Mucosa of stomach (tissue), 1 donor: Measurements from ENCODE around the gene TMA7.
"Not testable (repeated sequence)": the region's sequence is repeated elsewhere in the genome, so short reads cannot be mapped to it uniquely, and the experiment has no call there.

Experiments used
- H3K27me3 ChIP-seq: one replicate; pipeline ENCODE4 v1.7.0; 2013; ENCODE audit warnings: mild to moderate bottlenecking, low read length; ENCODE audit not compliant: control insufficient read depth, insufficient read depth
- H3K36me3 ChIP-seq: one replicate; pipeline ENCODE4 v1.7.0; 2013; ENCODE audit warnings: low read length; ENCODE audit not compliant: control insufficient read depth, insufficient read depth
- H3K4me1 ChIP-seq: one replicate; pipeline ENCODE4 v1.7.0; 2013; ENCODE audit warnings: mild to moderate bottlenecking, low read length; ENCODE audit not compliant: control insufficient read depth, insufficient read depth
- H3K4me3 ChIP-seq: one replicate; pipeline ENCODE4 v1.7.0; 2013; ENCODE audit warnings: low read length
- H3K9ac ChIP-seq: one replicate; pipeline ENCODE4 v1.7.0; 2013; ENCODE audit warnings: mild to moderate bottlenecking, low read length, moderate library complexity
- H3K9me3 ChIP-seq: one replicate; pipeline ENCODE4 v1.7.0; 2013; ENCODE audit warnings: mild to moderate bottlenecking, low read length, moderate library complexity; ENCODE audit not compliant: control insufficient read depth
- donor health status: Pancreatic carcinoma.

TMA7 gene

DNA sequence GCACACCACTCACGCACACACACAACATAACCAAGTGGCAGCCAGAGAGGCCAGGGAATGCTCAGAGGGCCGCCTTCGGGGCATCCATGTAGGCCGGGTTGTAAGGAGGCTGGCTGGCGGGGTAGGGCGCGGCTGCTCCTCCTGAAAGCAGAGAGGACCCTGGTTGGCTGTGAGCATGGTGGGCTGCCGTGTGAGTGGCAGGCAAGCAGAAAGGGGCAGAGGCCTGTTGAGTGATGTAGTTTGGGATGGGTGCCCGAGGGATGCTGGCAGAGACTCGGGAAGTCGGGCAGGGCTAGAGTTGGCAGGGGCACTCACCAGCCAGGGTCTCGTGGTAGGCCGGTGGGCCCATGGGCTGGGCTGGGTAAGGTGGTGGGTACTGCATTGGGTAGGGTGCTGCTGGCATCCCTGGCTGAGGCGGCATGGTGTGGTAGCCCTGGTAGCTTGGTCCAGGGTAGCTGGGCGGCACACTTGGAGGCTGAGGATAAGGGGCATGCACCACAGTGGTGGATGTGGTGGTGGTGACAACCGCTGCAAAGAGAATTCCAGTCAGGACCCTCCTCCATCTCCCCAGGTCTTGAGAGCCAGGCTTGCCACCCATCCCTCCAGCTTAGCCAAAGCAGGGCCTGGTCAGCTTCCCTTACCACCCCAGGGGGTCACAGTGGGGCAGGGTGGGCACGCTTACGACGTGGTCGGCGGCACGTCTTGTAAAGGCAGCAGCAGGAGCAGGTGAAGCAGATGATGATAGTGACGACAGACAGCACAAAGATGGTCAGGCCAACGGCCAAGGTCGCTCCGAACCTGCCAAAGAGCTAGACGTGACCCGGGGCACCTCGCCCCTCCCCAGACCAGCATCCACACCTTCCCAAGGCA, 29.2 kb downstream of the TMA7 start:
- peaks cover 68% of the 10 kb centered on the region for H3K4me1 ChIP-seq

DNA sequence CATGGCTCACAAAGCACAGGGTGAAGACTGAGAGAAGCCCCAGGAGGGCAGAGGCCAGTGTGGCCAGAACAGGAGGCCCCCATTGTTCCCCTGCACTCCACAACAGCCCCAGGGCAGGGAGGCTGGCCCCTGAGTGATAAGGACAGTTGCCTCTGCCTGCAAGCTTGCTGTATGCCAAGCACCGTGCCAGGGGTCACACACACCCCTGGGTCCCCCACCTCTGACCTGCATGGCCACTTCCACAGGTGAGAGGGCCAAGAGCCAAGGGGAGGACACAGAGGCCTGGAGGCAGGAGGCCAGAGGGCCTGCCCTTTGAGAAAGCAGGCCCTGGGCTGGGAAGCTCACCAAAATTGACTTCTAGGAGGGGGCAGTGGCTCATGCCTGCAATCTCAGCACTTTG, 30.2 kb downstream of the TMA7 start:
- Histone ChIP-seq H3K4me1 (peaks cover 60% of the 10 kb centered on the region), H3K9ac (no peak overlapping the region)

More for the DNA sequence above, 29.2 kb downstream of the TMA7 start:
- Histone ChIP-seq H3K27me3 (no peaks in the 10 kb centered on the region), H3K9ac (peak overlapping the region; percentile 2), H3K9me3 (no peaks in the 10 kb centered on the region), H3K4me3 (no peak overlapping the region), H3K36me3 (no peaks in the 10 kb centered on the region)

DNA sequence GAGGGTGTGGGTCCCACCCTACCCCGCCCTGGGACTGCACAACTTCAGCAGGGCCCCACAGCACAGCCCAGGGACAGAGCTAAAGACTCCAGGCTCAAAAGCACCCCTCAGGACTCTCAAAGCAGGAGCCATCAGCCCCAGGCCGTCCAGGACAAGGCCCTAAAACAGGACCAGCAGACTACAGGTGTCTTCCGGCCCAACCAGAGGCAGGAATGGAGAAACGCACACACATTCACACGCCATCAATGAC, 32.5 kb downstream of the TMA7 start:
- Histone ChIP-seq H3K4me1 (peaks cover 38% of the 10 kb centered on the region), H3K9me3 (no peaks in the 10 kb centered on the region), H3K36me3 (no peaks in the 10 kb centered on the region), H3K27me3 (no peaks in the 10 kb centered on the region), H3K4me3 (peak overlapping the region; percentile 86), H3K9ac (peak overlapping the region; percentile 93)

More for the DNA sequence above, 30.2 kb downstream of the TMA7 start:
- no peaks in the 10 kb centered on the region for H3K9me3 ChIP-seq
- H3K36me3 ChIP-seq = no peaks in the 10 kb centered on the region
- no peaks in the 10 kb centered on the region for H3K27me3 ChIP-seq
- no peak overlapping the region for H3K4me3 ChIP-seq

DNA sequence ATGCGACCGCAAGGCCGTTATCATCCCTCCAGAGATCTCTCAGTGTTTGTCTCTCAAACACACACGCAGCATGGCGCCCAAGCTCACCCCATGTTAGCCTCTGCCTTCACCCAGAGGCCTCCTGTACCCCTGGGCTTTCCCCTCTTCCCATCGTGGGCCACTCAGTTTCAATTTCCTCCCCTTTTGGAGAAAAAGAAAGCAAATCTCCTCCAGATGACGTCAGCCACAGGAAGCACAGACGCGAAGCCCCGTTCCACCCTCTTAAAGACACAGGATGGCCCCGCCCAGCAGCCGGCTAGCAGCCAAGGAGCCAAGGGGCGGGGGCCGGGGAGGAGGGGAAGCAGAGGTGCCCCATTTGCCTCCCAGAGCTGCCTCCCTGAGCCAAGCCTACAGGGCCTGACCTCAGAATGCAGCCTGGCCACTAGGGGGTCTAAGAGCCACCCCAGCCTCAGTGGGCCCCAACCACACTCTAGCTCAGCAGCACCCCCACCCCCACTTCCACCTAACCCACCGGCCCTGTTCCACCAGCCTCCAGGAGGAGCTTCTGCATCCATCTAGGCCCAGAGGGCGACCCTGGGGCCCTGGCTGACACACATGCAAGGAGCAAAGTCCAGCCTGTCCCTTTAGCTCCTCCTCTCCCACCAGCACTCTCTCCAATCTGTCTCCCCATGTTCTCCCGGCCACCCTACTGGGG, 33.0 kb downstream of the TMA7 start:
- H3K4me1 ChIP-seq = peaks cover 33% of the 10 kb centered on the region
- peak overlapping the region; percentile 93 for H3K9ac ChIP-seq
- no peaks in the 10 kb centered on the region for H3K36me3 ChIP-seq

DNA sequence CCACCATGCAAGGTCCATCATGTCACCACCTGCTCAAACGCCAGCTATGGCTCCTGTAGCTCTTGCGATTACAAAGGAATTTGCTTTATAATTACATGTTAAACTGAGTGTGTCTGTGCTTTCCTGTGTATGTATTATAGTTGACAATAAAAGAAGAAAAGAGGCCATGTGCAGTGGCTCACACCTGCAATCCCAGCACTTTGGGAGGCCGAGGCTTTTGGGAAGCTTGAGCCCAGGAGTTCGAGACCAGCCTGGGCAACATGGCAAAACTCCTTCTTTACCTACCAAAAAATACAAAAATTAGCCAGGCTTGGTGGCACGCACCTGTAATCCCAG, 33.5 kb downstream of the TMA7 start:
- Histone ChIP-seq H3K4me3 (peak overlapping the region; percentile 86), H3K27me3 (no peaks in the 10 kb centered on the region), H3K36me3 (no peaks in the 10 kb centered on the region), H3K9ac (peak overlapping the region; percentile 93), H3K9me3 (no peaks in the 10 kb centered on the region), H3K4me1 (peaks cover 28% of the 10 kb centered on the region)

More for the DNA sequence above, 33.0 kb downstream of the TMA7 start:
- Histone ChIP-seq H3K4me3 (peak overlapping the region; percentile 86), H3K27me3 (no peaks in the 10 kb centered on the region), H3K9me3 (no peaks in the 10 kb centered on the region)

DNA sequence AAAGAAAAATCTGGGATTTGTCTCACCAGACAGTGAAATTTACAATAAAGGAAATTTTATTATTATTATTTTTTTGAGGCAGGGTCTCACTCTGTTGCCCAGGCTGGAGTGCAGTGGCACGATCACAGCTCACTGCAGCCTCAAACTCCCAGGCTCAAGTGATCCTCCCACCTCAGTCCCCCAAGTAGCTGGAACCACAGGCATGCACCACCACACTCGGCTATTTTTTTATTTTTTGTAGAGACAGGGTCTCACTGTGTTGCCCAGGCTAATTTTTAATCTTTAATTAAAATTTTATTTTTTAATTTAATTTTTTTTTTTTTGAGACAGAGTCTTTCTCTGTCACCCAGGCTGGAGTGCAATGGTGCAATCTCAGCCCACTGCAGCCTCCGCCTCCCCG, 34.0 kb downstream of the TMA7 start:
- H3K9ac ChIP-seq, H3K4me3 ChIP-seq, H3K36me3 ChIP-seq, H3K9me3 ChIP-seq, H3K27me3 ChIP-seq: not testable (repeated sequence)
- peaks cover 28% of the 10 kb centered on the region for H3K4me1 ChIP-seq

DNA sequence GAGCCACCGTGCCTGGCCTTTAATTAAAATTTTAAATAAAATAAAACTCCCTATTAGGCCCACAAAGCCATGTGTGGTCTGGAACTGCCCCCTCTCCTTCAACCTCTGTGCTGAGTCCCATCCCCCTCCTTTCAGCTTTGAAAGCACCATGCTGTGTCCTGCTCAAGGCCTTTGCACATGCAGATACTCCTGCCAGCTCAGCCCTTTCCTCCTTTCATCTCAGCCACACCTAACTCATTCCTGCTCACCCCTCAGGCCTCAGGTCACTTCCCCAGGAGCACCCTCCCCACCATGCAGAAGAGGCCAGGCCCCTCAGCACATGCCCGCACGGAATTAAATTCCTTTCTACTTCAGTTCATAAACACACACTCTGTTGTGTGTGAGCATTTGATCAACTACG, 34.6 kb downstream of the TMA7 start:
- Histone ChIP-seq H3K27me3 (no peaks in the 10 kb centered on the region), H3K4me3 (no peak overlapping the region), H3K9ac (no peak overlapping the region), H3K4me1 (peaks cover 23% of the 10 kb centered on the region), H3K9me3 (no peaks in the 10 kb centered on the region), H3K36me3 (no peaks in the 10 kb centered on the region)

DNA sequence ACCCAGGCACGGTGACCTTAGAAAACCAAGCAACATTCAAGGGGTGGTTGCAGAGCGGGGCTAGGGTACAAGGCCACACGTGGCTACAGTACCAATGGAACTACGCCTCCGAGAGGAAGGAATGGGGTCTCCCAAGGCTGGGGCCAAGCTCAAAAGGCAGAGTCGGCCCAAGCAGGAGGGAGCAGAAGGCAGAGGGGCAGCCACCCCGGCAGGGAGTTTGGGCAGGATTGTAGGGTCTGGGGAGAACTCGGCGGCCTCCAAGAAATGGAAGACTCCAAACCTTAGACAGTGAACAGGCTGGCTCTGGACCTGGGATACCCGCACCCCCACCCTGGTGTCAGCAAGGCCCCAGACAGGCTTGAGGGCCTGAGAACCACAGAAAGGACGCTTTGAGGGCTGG, 35.1 kb downstream of the TMA7 start:
- no peaks in the 10 kb centered on the region for H3K27me3 ChIP-seq
- H3K9me3 ChIP-seq = no peaks in the 10 kb centered on the region
- H3K36me3 ChIP-seq = no peaks in the 10 kb centered on the region
- H3K4me1 ChIP-seq = peaks cover 18% of the 10 kb centered on the region
- H3K4me3 ChIP-seq = no peak overlapping the region
- H3K9ac ChIP-seq = no peak overlapping the region

DNA sequence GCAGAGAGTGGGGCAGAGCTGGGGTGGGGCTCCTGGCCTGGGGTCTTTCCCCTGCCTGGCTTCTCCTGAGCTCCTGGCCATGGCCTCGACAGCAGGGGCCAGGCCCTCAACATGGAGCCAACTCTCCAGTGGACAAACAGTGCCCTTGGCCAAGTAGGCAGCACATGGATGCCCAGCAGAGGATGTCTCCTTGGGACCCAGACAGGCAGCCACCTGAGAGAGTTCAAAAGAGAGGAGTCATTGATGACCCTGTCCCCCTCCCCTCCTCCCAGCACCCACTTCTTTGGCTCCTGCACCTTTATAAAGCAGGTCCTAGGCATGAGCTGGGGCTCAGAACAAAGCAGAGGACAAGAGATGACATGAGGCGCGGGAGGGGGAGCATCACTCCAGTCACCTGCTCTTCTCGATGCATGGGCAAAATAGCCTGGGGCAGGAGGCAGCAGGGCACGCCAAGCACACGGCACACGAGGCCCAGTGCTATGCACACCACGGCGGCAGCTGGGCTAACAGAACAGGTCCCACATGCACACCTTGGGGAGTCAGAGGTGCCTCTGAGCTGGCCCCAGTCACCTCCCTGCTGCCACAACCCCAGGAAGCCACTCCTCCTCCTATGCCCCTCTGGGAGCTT, 36.5 kb downstream of the TMA7 start:
- no peaks in the 10 kb centered on the region for H3K27me3 ChIP-seq
- H3K36me3 ChIP-seq = no peaks in the 10 kb centered on the region
- H3K9ac ChIP-seq = no peak overlapping the region
- peaks cover 13% of the 10 kb centered on the region for H3K4me1 ChIP-seq
- H3K9me3 ChIP-seq = no peaks in the 10 kb centered on the region
- H3K4me3 ChIP-seq = no peak overlapping the region

DNA sequence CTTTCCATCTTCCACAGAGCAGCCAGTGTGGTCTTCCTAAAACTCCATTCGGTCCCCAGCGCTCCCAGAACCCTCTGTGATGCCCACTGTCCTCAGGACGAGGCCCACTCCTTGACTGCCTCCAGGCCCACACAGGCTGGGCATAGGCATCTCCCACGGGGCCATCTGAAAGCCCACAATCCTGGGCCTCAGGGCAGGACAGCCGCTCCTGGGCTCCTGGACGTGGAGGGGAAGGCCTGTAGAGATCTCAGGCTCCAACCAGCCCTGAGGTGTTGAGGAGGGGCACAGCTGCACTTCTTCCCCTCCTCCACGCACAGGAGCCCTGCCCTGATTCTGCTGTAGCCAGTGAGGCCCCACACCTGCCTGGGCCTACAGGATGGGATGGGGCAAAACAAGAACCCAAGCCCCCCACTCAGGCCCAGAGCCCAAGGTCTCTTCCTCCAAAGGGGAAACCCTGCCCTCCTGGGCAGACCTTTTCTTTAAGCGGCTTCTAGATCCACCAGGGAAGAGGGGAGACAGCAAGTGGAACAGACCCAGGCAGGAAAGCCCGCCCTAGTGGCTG, 38.0 kb downstream of the TMA7 start:
- H3K4me1 ChIP-seq = peaks cover 7% of the 10 kb centered on the region

DNA sequence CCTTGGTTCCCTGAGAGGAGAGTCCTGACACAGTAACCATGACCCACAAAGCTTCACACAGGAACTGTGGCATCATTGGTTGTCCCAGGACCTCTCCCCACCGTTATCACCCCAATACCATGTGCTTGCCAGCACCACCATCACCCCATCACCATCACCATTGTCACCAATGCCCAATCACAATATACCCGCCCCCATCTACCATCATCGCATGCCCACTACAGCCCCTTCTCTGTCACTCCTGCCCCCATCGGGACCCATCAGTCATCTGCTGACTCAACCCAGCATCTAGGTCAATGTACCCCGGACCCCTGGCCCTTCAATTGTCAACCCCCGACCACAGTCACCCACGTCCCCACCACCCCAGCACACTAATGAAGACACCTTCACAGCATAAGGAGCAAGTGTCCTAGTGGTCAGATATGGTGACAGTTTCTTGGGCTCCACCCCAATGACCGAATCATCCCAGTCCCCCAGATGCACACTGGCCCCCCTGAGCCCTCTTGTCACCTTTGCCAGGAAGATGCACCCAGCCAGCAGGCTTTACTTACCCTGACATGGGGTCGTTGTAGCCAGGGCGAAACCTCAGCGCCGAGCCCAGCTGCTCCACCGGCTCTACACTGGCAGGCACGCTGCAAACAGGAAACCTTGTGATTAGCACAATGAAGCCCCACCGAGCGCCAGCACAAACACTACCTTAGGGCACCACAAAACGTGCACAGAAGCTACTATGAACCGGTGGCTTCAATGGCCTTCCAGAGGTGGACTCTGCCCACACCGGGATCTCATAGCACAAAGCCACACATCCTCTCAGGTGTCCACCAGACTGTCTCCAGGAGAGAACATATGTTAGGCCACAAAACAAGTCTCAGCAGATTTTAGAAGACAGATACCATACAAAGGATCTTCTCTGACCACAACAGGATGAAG, 38.8 kb downstream of the TMA7 start:
- no peaks in the 10 kb centered on the region for H3K4me1 ChIP-seq
- H3K9me3 ChIP-seq = no peaks in the 10 kb centered on the region
- no peak overlapping the region for H3K4me3 ChIP-seq
- H3K36me3 ChIP-seq = no peaks in the 10 kb centered on the region
- H3K27me3 ChIP-seq = no peaks in the 10 kb centered on the region
- H3K9ac ChIP-seq = no peak overlapping the region

More for the DNA sequence above, 38.0 kb downstream of the TMA7 start:
- Histone ChIP-seq H3K4me3 (no peak overlapping the region), H3K27me3 (no peaks in the 10 kb centered on the region), H3K9me3 (no peaks in the 10 kb centered on the region), H3K36me3 (no peaks in the 10 kb centered on the region), H3K9ac (no peak overlapping the region)
